GM19438 (cell line): ENCODE results near the gene UBE3D.
A peak's percentile ranks its signal among the peaks of the same experiment; 100 is the strongest.
"Not testable (repeated sequence)": the region's sequence is repeated elsewhere in the genome, so short reads cannot be mapped to it uniquely, and the experiment has no call there.

Experiments
- ATAC-seq: cut with Tn5 transposase; IDR thresholded peaks from one replicate; pipeline ENCODE4 v1.9.1; 2021; ENCODE audit warnings: low read depth; ENCODE audit not compliant: unreplicated experiment

Gene UBE3D

DNA sequence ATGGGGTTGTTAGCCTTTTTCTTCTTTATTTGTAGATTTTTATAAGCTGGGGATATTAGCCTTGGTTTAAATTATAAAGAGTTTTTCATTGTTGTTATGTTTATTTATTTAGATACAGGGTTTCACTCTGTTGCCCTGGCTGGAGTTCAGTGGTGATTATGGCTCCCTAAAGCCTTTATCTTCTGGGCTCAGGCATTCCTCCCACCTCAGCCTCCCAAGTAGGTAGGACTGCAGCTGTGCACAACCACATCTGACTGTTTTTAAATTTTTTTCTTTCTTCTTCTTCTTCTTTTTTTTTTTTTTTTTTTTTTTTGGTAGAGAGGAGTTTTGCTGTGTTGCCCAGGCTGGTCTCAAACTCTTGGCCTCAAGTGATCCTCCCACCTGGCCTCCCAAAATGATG is 80.9 kb downstream of the UBE3D start:
- no peak for ATAC-seq

DNA sequence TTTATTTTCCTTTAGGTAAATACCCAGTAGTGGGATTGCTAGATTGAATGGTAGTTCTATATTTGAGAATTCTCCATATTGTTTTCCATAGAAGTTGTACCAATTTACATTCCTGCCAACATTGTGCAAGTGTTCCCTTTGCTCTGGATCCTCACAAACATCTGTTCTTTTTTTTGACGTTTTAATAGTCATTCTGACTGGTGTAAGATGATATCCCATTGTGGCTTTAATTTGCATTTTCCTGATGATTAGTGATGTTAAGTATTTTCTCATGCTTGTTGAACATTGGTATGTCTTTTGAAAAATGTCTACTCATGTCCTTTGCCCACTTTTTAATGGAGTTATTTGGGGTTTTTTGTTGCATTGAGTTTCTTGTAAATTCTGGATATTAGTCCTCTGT is 85.6 kb downstream of the UBE3D start:
- ATAC-seq = no peak

DNA sequence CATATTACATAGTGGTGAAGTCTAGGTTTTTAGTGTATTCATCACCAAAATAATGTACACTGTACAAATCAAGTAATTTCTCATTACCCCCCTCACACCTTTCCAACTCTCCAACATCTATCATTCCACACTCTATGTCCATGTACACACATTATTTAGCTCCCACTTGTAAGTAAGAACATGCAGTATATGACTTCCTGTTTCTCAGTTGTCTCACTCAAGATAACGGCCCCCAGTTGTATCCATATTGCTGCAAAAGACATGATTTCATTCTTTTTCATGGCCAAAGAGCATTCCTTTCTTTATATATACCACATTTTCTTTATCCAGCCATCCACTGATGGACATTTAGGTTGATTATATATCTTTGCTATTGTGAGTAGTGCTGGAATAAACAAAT is 86.0 kb downstream of the UBE3D start:
- no peak for ATAC-seq

DNA sequence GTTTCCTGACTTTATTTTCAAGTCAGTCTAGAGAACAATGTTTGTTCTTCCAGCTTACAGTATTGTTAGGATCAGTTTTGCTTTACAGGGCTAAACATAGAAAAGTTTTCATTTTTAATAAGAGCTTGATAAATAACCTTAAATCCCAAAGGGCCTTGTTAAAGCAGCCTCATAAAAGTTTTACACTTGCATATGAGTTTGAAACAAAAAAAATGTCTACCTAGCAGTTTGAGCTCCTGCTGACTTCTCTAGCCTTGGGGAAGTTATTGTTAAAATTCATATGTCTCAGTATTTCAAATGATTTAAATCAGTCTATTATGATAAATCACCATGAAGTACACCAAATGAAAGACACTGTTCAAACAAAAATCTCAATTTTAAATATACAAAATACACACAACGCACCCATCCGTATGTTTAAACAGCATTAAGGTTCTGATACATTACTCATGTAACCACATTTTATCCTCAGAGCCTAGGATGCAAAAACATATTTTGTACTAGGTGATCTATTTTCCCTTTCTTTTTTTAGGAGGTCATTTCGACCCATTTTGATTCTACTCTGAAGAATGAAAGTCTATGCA is 87.2 kb downstream of the UBE3D start:
- ATAC-seq = no peak

DNA sequence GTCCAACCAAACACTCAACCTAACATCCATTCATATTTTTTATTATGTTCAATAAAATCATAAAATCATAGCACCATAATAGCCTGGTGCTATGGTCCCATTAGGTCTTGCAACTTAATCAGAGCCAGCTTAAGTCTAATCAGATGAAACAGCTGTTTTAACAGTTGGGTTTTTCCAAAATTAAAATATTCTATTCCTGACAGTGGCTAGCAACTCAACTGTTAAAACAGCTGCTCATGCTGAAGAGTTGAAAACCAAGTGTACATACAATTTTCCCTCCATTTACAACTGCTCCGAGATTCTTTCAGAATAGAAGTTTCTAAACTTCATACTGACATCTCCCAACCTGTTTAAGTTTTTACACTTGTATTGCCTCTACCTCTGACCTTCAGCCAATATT is 89.5 kb downstream of the UBE3D start:
- ATAC-seq = no peak

DNA sequence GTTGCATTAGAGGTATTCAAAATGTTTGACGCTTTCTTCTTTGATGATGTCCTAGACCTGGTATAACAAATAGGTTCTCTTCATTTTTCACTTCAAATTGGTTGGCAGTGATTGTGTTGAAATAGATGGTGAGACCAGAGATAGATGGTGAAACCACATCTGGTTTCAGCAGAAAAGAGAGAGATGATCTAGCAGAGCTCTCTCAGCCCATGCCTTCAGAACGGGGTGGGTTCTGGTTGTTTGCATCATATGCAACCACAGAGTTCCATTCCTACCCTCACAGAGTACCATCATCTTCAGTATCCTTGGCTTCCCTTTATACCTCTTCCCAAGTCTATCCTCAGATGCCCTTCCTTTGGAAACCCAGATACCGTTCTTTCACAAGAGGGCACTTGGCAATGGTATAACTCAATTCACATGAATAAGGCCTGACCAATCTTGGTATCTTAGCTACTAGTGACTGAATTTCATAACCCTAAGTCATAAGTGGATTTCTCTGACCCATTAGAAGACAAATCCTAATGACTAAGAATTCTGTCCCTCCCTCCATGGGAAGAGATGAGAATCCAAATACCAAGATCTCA is 93.7 kb downstream of the UBE3D start:
- no peak for ATAC-seq

DNA sequence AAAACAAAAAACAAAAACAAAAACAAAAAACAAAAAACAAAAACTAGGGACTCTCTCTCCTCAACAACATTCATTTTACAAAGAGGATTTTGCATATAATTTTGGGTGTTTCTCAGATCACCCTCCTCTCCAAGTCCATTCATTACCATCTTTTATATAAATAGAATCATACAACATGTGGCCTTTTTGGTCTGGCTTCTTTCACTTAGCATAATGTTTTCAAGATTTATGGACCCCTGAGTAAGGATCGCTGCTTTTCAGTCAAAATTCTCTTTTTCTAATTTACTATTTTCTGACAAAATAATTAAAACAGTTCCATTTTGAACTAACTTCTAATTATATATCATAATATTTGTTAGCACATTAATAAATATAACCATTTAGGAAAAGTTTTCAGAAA is 94.8 kb downstream of the UBE3D start:
- ATAC-seq = no peak

DNA sequence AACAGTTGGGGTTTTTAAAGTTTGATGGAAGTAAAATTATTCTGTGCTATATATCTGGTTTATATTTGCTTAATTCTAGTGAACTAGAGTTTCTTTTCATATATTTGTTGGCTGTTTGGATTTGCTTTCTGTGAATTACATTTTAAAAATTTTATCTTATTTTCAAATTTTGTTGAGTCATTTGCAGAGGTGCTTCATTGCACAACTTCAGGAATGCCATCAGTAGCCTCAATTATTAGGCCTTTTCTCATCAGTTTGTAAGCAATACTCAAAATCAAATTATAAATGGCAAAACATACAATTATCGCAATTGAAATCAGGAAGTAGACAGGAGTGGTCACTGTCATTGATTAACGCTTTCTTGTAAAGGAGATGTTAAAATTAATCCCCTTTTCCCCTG is 96.9 kb downstream of the UBE3D start:
- ATAC-seq = no peak

DNA sequence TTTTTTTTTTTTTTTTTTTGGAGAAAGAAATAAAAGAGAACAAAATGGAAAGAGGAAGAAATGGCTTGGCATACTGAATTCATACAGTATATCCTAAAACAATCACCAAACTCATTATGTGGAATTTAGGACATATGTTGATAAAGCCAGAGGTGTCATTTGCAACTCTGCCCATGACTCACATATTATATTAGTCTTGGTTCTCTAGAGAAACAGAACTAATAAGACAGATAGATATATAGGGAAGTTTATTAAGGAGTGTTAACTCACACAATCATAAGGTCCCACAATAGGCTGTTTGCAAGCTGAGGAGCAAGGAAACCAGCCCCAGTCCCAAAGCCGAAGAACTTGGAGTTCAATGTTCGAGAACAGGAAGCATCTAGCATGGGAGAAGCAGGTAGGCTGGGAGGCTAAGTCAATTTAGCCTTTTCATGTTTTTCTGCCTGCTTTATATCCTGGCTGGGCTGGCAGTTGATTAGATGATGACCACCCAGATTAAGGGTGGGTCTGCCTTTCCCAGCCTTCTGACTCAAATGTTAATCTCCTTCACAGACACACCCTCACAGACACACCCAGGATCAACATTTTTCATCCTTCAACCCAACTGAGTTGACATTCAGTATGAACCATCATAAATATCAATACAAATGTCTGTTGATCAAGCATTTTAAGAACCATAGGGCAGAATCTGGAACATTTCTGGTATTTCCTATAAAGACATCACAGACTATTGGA is 102.3 kb downstream of the UBE3D start:
- ATAC-seq = no peak

DNA sequence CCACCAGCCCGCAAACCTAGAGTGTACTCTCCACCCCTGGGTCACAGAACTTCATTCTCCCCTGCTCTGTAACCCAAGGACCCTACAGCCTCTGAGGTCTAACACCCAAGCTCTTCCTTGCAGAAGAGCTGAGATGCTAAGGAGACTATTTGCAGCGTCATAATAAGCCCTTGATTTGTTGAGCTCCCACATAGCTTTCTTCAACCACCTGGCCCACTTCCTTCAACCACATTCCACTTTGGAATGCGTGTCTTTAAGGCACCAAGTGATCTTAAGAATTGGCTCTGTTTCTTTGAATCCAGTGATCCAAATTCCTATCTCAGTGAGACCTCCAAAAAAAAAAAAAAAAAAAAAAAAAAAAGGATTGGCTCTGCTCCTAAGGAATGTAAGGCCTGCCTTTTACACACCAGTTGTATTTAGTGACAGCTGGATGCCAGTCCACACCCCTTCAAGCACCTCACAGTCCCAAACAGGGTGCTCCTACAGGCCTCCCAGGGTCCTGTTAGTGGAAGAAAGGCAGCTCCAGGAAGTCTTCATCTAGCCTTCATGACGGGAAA is 106.2 kb downstream of the UBE3D start:
- no peak for ATAC-seq

DNA sequence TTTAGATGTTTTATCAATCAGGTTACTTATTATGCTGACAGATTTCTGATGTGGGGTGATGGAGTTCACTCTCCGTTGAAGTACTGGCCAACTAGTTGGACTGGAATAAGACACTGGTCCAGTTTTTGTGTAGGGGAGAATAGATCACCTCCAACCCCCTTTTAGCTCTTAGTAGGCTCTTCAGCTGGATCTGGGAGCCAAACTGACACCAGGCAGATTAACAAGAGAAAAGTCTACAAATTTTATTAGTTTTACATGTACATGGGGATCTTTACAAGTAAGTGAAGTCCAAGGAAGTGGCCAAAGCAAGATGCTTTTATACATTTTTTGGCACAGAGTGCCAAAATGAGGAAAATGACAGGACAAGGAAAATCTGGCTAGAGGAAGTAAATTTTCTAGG is 107.1 kb downstream of the UBE3D start:
- ATAC-seq = no peak

DNA sequence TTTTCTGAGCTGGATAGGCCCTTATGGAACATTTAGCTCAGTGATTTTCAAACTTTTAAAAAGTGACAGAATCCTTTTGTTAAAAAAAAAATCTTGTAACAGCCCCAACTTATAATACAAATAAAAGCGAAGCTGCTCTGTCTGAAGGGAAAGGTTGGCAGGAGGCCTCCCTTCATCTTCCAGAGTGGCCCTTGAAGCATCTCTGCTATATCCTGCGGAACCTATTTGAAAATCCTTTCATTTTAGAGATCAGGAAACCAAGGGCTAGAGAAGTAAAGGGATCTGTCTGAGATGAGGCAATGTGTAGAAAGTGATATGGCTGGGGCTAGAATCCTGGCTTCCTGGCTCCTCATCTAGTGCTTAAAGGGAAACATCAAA is 107.8 kb downstream of the UBE3D start:
- ATAC-seq = no peak

DNA sequence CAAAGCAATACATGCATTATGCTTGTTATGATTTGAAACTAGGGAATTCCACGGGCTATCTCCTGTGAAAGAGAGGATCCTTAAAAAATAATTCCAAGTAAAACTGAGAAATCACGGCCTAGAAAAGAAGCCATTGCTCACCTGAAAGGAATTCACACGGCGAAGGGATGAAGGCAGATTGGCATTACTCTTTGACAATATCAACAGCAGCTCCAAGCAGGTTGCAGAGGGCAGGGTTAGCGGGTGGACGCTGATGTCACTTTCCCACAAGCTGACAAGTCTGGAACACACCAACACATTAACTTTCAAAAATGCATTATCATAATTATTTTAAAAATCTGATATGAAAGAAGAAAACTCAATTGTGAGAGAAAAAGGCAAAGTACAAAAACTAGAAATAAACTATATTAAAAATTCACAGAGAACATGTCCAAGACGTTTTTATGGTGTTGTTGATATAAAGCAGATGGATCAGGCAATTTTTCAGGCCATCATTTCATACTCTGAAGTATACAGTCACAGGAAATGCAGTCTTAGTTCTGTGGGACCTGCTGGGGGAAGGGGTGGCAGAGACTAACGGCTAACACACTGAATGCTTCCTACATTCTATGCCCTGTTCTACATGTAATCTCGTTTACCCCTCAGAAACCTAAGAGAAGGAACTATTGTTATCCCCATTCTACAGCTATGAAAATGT is 108.3 kb downstream of the UBE3D start:
- no peak for ATAC-seq

DNA sequence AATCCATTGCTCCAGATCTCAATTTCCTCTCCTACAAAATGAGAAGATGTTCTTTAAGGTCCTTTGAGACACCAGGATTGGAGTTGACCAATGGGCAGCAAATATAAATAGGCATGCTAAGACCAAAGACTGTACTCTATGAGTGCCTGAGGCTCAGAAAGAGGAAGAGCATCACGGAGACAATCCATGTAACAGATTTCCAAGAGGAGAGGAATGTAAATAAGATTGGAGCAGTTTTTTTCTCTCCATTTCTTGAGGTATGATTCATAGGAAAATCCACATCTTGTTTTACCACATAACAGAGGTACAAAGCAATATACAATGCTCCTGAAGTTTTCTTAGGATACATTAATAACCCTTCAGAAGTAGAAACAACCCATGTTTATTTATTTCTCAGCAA is 109.8 kb downstream of the UBE3D start:
- no peak for ATAC-seq

DNA sequence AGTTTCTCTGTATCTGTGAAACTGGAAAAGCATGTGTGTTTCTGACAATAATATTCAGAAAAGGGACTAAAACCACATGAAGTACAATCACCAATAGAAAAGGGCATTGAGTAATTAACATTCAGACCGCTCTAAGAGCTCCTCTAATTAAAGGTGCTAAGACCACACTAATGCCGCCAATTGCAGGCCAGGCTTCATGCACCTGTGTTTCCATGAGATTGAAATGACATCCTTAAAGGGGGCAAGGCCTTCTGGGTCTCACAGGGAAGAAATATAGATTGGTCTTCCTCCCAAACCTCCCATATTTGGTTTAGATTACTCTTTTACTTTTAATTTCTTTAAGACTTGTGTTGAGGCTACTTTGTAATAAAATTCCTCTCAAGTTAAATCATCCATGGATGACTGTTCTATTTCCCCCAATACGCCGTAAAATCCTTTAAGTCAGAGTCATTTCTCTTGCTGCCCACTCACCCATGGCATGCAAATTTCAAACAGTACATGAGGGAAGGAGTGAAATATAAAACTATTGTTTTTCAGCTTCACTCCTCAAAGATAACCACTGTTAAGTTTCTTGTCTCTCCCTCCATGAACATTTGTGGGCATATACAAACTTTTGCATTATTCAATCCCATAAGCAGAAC is 110.6 kb downstream of the UBE3D start:
- peak; percentile 84 for ATAC-seq

DNA sequence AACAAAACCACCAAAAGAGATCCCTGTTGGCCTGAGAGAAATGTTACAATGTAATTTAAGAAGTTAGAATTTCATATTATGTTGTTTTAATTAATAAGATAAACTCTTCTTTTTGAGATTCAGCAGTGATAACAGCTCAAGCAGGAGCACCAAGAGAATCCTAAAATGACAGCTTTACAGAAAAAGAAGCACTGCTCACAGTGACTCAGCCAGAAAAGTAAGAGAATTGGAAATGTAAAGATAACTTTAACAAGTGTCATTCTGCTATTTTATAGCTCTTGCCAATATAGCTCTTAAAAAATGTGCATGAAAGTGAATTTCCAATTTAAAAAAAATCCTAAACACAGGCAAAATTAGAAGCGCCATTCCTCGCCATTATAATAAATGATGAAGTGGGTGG is 111.3 kb downstream of the UBE3D start:
- no peak for ATAC-seq

DNA sequence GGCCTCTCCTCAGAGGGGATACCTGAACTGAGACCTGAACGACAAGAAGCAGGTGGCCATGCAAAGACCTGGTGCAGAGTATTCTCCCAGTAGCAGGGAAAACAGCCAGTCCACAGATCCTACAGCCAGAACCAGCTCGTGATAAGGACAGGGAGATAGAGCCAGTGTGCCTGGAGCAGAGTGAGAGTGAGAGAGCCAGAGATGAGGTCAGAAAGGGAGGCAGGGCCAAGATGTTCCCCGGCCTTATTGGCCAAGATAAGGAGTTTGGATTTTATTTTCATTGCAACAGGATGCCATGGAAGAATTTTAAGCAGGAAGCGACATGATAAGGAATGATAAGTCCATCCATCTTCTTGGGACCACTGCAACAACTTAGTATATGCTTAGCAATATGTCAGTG is 111.8 kb downstream of the UBE3D start:
- no peak for ATAC-seq

DNA sequence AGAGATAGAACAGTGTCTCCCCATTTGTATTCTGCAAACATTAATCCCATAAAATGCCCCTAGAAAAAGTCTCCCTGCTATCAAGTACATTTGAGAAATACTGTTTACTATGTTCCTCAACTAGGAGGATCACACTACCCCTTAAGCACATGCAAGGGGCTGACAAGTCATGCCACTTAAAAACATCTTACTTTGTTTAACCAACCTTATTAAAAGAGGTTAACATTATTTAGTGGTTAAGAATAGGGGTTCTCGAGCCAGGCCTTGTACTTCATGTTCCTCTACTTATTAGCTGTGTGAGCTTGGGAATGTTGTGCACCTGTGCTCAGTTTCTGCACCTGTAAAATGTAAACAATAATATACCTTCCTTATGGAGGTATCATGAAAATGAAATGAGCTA is 113.7 kb downstream of the UBE3D start:
- ATAC-seq = no peak

DNA sequence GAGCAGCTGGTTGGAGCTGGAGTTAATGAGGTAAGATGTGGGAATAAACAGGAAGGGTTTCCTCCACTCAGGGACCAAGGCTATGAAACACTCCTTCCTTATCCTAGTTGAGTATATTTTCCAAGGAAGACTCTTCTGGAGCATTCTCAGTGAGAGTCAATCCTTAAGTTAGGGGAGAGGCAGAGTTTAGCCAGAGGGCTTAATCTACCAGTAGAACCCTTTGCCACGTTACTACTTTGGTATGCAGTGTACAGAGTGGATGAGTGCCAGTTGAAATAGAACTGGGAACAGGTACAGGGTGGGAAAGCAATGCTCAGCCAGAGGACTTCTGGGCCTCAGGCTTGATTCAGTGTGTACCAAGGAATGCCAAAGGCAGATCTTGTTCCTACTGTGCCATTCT is 114.3 kb downstream of the UBE3D start:
- no peak for ATAC-seq

DNA sequence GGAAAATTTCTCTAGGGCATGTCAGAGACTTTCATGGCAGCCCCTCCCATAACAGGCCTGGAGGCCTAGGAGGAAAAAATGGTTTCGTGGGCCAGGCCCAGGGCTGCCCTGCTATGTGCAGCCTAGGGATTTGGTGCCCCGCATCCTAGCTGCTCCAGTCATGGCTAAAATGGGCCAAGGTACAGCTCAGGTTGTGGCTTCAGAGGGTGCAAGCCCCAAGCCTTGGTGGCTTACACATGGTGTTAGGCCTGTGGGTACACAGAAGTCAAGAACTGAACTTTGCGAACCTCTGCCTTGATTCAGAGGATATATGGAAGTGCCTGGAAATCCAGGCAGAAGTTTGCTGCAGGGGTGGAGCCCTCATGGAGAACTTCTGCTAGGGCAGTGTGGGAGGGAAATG is 134.7 kb downstream of the UBE3D start:
- ATAC-seq = not testable (repeated sequence)
